HG03442 (cell line): ENCODE data around the gene SLC16A11.
"Not testable (repeated sequence)": the region's sequence is repeated elsewhere in the genome, so short reads cannot be mapped to it uniquely, and the experiment has no call there.

ENCODE experiments used
- ATAC-seq: cut with Tn5 transposase; IDR thresholded peaks from one replicate; pipeline ENCODE4 v1.9.1; 2021; ENCODE audit warnings: mild to moderate bottlenecking, moderate library complexity; ENCODE audit not compliant: unreplicated experiment

Gene SLC16A11

DNA sequence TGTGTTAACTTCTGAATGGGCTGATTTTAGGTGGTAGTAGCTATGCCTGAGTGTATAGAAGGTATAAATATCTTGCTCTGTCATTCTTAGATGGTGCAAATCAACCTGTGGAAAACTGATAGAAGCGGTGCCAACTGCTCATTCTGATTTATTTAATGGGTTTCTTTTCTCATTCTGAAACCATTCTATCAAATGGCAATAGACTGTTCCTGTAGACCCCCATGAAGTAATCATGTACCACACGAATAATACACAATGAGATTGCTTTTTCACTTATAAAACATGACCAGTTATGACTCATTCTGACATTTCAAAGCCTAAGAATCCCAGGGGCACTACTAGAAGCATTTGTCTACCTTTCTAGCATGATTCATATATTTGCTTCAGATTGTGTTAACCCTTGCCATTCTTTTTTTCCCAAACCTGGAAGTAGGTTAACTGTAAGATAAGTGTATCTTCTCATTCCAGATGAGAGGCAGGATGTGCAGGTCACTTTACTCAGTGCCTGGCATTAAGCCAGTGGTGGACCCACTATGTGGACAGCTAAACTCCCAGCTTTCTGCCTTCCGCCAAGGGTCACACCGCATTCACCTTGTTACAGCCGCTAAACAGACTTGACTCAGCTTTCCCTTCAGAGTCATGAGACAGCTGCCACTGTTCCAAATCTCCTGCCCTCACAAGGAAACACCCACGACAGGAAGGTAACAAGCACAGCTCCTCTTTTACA is 16.4 kb upstream of the SLC16A11 start:
- ATAC-seq: no peak

DNA sequence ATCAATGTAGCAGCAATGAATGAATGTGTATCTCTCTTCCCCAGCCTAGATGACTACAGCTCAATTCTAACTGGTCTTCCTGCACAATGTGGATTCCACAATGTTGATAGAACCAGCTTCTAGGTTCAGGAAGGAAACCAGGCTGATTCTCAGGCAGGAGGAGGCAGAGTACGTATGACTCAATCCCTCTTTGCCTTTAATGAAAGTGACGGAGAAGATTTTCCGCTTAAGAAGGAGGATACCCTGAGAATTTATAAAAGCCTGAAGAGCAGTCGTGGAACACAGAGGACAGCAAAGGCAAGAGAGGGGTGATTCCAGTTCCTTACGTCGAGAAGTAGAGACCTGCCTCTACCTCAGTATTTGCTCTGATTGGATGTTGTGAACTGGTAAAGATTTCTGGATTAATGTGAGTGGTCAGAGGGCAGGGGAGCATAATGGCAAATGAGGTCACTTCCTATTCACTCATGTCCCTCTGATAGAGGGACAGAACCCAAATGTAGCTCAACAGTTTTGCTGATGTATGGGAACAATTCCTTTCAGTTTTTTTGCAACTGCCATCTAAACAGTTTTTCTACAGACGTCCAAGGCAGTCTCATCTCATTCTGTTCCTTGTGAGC is 15.0 kb upstream of the SLC16A11 start:
- no peak for ATAC-seq

GRCh38 chr17:7056386-7056785 is 12.5 kb upstream of the SLC16A11 start:
- ATAC-seq: no peak

DNA sequence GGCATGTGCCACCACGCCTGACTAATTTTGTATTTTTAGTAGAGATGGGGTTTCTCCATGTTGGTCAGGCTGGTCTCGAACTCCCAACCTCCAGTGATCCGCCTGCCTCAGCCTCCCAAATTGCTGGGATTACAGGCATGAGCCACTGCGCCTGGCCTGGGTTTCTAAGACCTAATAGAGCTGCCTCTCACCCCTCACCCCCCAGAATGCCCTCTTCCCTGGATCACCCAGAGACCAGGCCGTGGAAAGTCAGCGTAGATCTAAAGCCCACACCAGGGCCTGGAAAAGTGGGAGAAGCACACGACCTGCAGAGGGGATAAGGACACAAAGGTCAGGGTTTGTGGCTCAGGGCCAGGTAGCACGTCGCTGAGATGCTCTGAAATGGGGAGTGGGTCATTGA is 6.7 kb upstream of the SLC16A11 start:
- ATAC-seq: not testable (repeated sequence)

DNA sequence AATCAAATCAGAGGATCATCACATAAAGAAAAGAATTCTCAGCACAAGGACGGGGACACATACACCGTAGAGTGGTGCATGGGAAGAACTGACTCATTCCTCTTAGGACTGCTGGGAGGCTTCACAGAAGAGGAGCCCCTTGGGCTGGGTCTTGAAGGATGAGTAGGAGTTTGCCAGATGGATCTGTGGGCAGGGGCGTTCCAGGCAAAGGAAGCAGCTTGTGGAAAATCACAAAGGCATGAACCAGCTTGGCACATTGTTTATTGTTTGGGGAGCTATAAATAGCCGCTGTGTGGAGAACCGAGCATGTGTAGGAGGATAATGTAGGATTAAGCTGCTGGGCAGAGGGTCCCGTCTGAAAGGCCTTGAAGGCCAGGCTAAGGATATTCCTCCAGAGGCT is 5.1 kb upstream of the SLC16A11 start:
- ATAC-seq: no peak

DNA sequence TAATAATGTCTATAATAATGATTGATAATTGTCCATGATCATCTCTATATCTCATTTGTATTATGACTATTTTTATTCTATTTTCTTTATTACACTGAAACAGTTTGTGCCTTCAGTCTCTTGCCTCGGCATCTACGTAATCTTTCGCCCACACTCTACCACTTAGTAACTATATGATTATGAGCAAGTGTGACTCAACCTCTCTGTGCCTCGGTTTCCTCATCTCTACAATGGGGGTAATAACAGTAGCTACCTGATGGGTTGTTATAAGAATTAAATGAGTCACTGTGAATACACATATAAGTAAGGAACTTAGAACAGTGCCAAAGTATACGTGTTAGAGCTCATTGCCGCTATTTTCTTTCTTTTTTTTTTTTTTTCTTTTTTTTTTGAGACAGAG is 3.7 kb upstream of the SLC16A11 start:
- no peak for ATAC-seq

DNA sequence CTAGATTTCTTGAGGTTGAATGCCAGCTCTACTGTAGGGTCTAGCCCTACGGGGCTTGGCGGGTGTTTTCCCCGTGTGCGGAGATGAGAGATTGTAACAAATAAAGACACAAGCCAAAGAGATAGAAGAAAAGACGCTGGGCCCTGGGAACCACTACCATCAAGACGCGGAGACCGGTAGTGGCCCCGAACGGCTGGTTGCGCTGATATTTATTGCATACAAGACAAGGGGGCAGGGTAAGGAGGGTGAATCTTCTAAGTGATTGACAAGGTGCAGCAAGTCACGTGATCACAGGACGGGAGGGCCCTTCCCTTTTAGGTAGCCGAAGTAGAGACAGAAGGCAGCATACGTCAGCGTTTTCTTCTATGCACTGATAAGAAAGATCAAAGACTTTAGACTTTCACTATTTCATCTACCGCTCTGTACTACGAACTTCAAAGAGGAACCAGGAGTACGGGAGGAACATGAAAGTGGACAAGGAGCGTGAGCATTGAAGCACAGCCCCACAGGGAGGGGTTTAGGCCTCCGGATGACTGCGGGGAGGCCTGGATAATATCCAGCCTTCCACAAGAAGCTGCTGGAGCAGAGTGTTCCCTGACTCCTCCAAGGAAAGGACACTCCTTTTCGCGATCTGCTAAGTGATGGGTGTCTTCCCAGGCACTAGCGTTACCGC is 3.0 kb upstream of the SLC16A11 start:
- ATAC-seq: not testable (repeated sequence)

- ATAC-seq: no peak
These were observed 2.3 kb upstream of the SLC16A11 start for GRCh38 chr17:7046127-7046724.

DNA sequence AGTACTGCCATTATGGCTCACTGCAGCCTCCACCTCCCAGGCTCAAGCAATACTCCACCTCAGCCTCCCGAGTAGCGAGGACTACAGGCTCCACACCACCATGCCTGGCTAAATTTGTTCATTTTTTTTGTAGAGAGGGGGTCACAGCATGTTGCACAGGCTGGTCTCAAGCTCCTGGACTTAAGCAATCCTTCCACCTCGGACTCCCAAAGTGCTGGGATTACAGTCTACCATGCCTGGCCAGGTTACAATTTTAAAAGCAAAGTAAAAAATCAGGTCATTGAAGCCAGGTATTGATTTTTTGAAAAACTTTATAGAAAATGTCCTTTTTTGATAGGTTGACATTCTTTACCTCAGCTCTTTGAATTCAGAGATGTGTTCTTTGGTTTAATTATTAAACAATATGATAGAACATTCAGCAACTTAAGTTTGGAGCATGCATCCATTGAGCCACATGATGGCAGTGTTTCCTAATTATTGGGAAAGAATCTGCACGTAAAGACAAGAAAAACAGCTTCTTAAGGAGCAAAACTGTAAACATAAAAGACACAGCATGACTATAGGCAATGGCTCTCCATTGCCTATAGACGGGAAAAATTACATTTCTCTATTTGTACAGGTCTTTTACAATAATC is 1.7 kb upstream of the SLC16A11 start:
- no peak for ATAC-seq

- ATAC-seq: no peak
These were observed 753 bp downstream of the SLC16A11 start for GRCh38 chr17:7043182-7043496.

- ATAC-seq: no peak
These were observed 1.3 kb downstream of the SLC16A11 start for GRCh38 chr17:7042501-7043181.

GRCh38 chr17:7041607-7042500 is 2.0 kb downstream of the SLC16A11 start:
- ATAC-seq: no peak

- ATAC-seq: no peak
These were observed 4.1 kb downstream of the SLC16A11 start for GRCh38 chr17:7039832-7040231.

DNA sequence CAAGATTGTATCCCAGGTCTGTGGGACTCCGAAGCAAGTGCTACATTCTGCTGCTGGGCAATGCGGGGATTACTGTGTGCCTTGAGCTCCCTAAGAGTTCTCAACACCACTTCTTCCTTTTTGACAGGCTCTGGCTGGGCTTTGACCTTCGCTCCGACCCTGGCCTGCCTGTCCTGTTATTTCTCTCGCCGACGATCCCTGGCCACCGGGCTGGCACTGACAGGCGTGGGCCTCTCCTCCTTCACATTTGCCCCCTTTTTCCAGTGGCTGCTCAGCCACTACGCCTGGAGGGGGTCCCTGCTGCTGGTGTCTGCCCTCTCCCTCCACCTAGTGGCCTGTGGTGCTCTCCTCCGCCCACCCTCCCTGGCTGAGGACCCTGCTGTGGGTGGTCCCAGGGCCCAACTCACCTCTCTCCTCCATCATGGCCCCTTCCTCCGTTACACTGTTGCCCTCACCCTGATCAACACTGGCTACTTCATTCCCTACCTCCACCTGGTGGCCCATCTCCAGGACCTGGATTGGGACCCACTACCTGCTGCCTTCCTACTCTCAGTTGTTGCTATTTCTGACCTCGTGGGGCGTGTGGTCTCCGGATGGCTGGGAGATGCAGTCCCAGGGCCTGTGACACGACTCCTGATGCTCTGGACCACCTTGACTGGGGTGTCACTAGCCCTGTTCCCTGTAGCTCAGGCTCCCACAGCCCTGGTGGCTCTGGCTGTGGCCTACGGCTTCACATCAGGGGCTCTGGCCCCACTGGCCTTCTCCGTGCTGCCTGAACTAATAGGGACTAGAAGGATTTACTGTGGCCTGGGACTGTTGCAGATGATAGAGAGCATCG is 5.6 kb downstream of the SLC16A11 start:
- no peak for ATAC-seq

- peak; percentile 85 for ATAC-seq
These were observed 8.1 kb downstream of the SLC16A11 start, which contains the start of gene SLC16A13 for GRCh38 chr17:7035591-7036368. SLC16A13 (plus strand) TSS chr17:7036015; CDS start chr17:7036383, 368 bp downstream.

GRCh38 chr17:7034955-7035590 is 8.8 kb downstream of the SLC16A11 start:
- ATAC-seq: peak; percentile 4

- no peak for ATAC-seq
These were observed 14.2 kb downstream of the SLC16A11 start for GRCh38 chr17:7029659-7030058.

DNA sequence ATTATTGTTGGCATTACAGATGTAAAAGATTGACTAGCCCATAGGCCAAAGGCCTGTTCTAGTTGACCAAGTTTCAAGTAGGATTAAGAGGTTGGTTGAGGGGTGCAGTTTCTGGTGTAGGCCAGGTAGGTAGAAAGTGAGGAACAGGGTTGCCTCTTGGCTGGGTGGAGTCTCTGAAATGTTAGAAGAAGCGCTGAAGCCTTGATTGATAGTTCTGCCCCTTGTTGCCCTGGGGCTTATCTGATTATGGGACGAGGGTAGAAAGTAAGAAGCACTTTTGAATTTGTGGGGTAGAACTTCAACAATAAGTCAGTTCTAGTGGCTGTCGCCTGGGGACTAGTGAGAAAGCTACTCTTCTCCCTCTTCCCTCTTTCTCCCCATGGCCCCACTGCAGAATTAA is 14.8 kb downstream of the SLC16A11 start:
- ATAC-seq: no peak
